Activated T-helper 17 cell treated with anti-CD3 and anti-CD28 coated beads, Interleukin-2, amount 50 U/mL, for 72 hours (primary cell): ENCODE results near the gene DOCK10. TPM values are rescaled to one million over a fixed set of nuclear protein-coding genes. Genes with fewer than 3 reads are reported as not detected.
A peak's percentile ranks its signal among the peaks of the same experiment; 100 is the strongest.

Source experiments
- ATAC-seq: fragments of 150-1000 bp; cut with Tn5 transposase; replicated peaks from 2 replicates; pipeline ENCODE4 v1.10.0; 2021; ENCODE audit warnings: mild to moderate bottlenecking, moderate library complexity
- H3K27ac Mint-ChIP-seq: one replicate; pipeline ENCODE4 v1.8.0; 2022; ENCODE audit warnings: mixed read lengths
- H3K27me3 Mint-ChIP-seq: one replicate; pipeline ENCODE4 v1.8.0; 2022; ENCODE audit warnings: mixed read lengths
- H3K36me3 Mint-ChIP-seq: one replicate; pipeline ENCODE4 v1.8.0; 2022; ENCODE audit warnings: low read depth, mild to moderate bottlenecking, mixed read lengths
- H3K4me1 Mint-ChIP-seq: one replicate; pipeline ENCODE4 v1.8.0; 2022; ENCODE audit warnings: mixed read lengths
- H3K4me3 Mint-ChIP-seq: one replicate; pipeline ENCODE4 v1.8.0; 2022; ENCODE audit warnings: mild to moderate bottlenecking, mixed read lengths
- H3K9me3 Mint-ChIP-seq: one replicate; pipeline ENCODE4 v1.8.0; 2022; ENCODE audit warnings: mixed read lengths
- total RNA-seq, 2 donors: library from RNA; stranded (reverse); gene quantifications; one replicate each; pipeline ENCODE4 v1.2.3, GENCODE V29; 2022

The DOCK10 gene
- total RNA-seq, 2 donors from 2014 or later: 142 to 227 TPM

- Mint-ChIP-seq H3K9me3 (no peaks in the 10 kb centered on the region), H3K36me3 (peaks cover 93% of the 10 kb centered on the region)
Observed at GRCh38 chr2:224775647-224776046, 266.6 kb downstream of the DOCK10 start.

DNA sequence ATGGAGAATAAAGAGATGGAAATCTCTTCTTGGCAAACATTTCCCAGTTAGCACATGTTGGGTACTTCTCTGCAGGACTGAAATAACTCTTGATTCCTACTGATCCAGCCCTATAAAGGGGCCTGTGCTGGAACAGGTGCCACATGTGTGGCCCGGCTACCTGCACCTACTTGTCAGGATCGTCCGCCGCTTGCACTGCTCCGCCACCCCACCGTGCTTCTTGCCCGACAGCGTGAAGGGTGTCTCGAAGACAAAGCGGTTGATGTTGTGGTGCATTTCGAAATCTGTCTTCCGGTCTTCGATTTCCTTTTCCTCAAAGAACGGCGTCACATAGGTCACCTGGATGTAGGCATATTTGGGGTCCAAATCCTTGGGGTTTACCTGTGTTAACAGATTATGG is 267.5 kb downstream of the DOCK10 start:
- Mint-ChIP-seq H3K36me3 (peaks cover 93% of the 10 kb centered on the region), H3K9me3 (no peaks in the 10 kb centered on the region), H3K27me3 (no peaks in the 10 kb centered on the region), H3K4me1 (no peaks in the 10 kb centered on the region), H3K27ac (no peak overlapping the region), H3K4me3 (no peak overlapping the region)
- ATAC-seq: no peak

More at GRCh38 chr2:224775647-224776046, 266.6 kb downstream of the DOCK10 start:
- Mint-ChIP-seq H3K27ac (no peak overlapping the region), H3K4me1 (no peaks in the 10 kb centered on the region), H3K27me3 (no peaks in the 10 kb centered on the region), H3K4me3 (no peak overlapping the region)
- no peak for ATAC-seq

GRCh38 chr2:224772494-224772893 is 269.8 kb downstream of the DOCK10 start:
- H3K9me3 Mint-ChIP-seq: no peaks in the 10 kb centered on the region
- H3K27ac Mint-ChIP-seq: no peak overlapping the region
- no peak for ATAC-seq
- no peak overlapping the region for H3K4me3 Mint-ChIP-seq
- no peaks in the 10 kb centered on the region for H3K27me3 Mint-ChIP-seq
- H3K4me1 Mint-ChIP-seq: peaks cover 6% of the 10 kb centered on the region
- peaks cover 100% of the 10 kb centered on the region for H3K36me3 Mint-ChIP-seq

DNA sequence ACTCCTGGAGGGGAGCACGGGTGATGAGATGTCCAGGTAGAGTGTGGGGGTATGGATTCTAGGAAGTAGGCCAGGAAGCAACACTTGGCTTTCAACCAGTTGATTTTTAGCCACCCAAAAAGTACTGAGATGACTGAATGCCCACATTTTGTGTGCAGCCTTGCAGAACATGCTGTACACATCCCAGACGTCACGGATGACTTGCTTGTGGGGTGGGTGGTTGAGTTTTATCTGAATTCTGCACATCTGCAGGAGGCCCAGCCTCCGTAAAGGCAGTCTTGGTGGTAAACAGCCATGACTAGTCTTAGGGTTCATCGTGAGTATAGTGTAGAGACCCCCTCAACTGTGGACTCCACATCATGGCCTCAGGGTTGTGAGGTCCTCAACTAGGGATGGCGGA is 272.8 kb downstream of the DOCK10 start:
- Mint-ChIP-seq H3K27me3 (no peaks in the 10 kb centered on the region), H3K9me3 (no peaks in the 10 kb centered on the region), H3K4me3 (no peak overlapping the region), H3K36me3 (peaks cover 100% of the 10 kb centered on the region), H3K27ac (peak overlapping the region; percentile 53), H3K4me1 (peaks cover 6% of the 10 kb centered on the region)
- peak; percentile 69 for ATAC-seq

GRCh38 chr2:224764565-224765236 is 277.6 kb downstream of the DOCK10 start:
- peak overlapping the region; percentile 18 for H3K4me3 Mint-ChIP-seq
- peak overlapping the region; percentile 74 for H3K27ac Mint-ChIP-seq
- peak; percentile 68 for ATAC-seq

GRCh38 chr2:224757934-224758548 is 284.2 kb downstream of the DOCK10 start:
- Mint-ChIP-seq H3K4me3 (no peak overlapping the region), H3K9me3 (peaks cover 13% of the 10 kb centered on the region)

More at GRCh38 chr2:224764565-224765236, 277.6 kb downstream of the DOCK10 start:
- Mint-ChIP-seq H3K4me1 (peaks cover 10% of the 10 kb centered on the region), H3K27me3 (no peaks in the 10 kb centered on the region), H3K36me3 (peaks cover 100% of the 10 kb centered on the region), H3K9me3 (no peaks in the 10 kb centered on the region)

GRCh38 chr2:224753743-224754540 is 288.3 kb downstream of the DOCK10 start:
- peaks cover 4% of the 10 kb centered on the region for H3K4me1 Mint-ChIP-seq
- no peak overlapping the region for H3K4me3 Mint-ChIP-seq
- H3K27ac Mint-ChIP-seq: no peak overlapping the region
- peaks cover 13% of the 10 kb centered on the region for H3K36me3 Mint-ChIP-seq
- no peaks in the 10 kb centered on the region for H3K27me3 Mint-ChIP-seq
- H3K9me3 Mint-ChIP-seq: peaks cover 11% of the 10 kb centered on the region
- no peak for ATAC-seq

More at GRCh38 chr2:224757934-224758548, 284.2 kb downstream of the DOCK10 start:
- H3K27me3 Mint-ChIP-seq: no peaks in the 10 kb centered on the region
- H3K36me3 Mint-ChIP-seq: peaks cover 54% of the 10 kb centered on the region
- H3K4me1 Mint-ChIP-seq: no peaks in the 10 kb centered on the region
- no peak overlapping the region for H3K27ac Mint-ChIP-seq
- no peak for ATAC-seq

GRCh38 chr2:224751996-224752698 is 290.1 kb downstream of the DOCK10 start:
- Mint-ChIP-seq H3K4me3 (no peak overlapping the region), H3K27ac (peak overlapping the region; percentile 65), H3K27me3 (peaks cover 7% of the 10 kb centered on the region), H3K4me1 (peaks cover 4% of the 10 kb centered on the region), H3K9me3 (peaks cover under 1% of the 10 kb centered on the region), H3K36me3 (no peaks in the 10 kb centered on the region)
- ATAC-seq: no peak

GRCh38 chr2:224749136-224749535 is 293.1 kb downstream of the DOCK10 start:
- H3K27me3 Mint-ChIP-seq: peaks cover 9% of the 10 kb centered on the region
- ATAC-seq: no peak
- H3K4me3 Mint-ChIP-seq: no peak overlapping the region
- peaks cover 4% of the 10 kb centered on the region for H3K4me1 Mint-ChIP-seq
- H3K36me3 Mint-ChIP-seq: no peaks in the 10 kb centered on the region
- H3K27ac Mint-ChIP-seq: no peak overlapping the region
- H3K9me3 Mint-ChIP-seq: no peaks in the 10 kb centered on the region

- Mint-ChIP-seq H3K27ac (no peak overlapping the region), H3K4me1 (peaks cover 4% of the 10 kb centered on the region), H3K27me3 (peaks cover 9% of the 10 kb centered on the region), H3K4me3 (no peak overlapping the region), H3K36me3 (no peaks in the 10 kb centered on the region), H3K9me3 (no peaks in the 10 kb centered on the region)
- ATAC-seq: no peak
Observed at GRCh38 chr2:224747765-224748164, 294.5 kb downstream of the DOCK10 start.

- no peak for ATAC-seq
- H3K27ac Mint-ChIP-seq: no peak overlapping the region
- no peak overlapping the region for H3K4me3 Mint-ChIP-seq
- no peaks in the 10 kb centered on the region for H3K4me1 Mint-ChIP-seq
- no peaks in the 10 kb centered on the region for H3K36me3 Mint-ChIP-seq
- H3K27me3 Mint-ChIP-seq: no peaks in the 10 kb centered on the region
- H3K9me3 Mint-ChIP-seq: peaks cover 15% of the 10 kb centered on the region
Observed at GRCh38 chr2:224736227-224736626, 306.0 kb downstream of the DOCK10 start.

- H3K27ac Mint-ChIP-seq: no peak overlapping the region
- no peak overlapping the region for H3K4me3 Mint-ChIP-seq
- H3K27me3 Mint-ChIP-seq: no peaks in the 10 kb centered on the region
- H3K4me1 Mint-ChIP-seq: no peaks in the 10 kb centered on the region
- H3K36me3 Mint-ChIP-seq: no peaks in the 10 kb centered on the region
- ATAC-seq: no peak
- peaks cover 15% of the 10 kb centered on the region for H3K9me3 Mint-ChIP-seq
Observed at GRCh38 chr2:224734949-224735348, 307.3 kb downstream of the DOCK10 start.

GRCh38 chr2:224731665-224732064 is 310.6 kb downstream of the DOCK10 start:
- Mint-ChIP-seq H3K4me3 (no peak overlapping the region), H3K9me3 (peaks cover 6% of the 10 kb centered on the region), H3K27ac (no peak overlapping the region), H3K36me3 (no peaks in the 10 kb centered on the region), H3K27me3 (no peaks in the 10 kb centered on the region), H3K4me1 (no peaks in the 10 kb centered on the region)
- ATAC-seq: no peak

- no peak overlapping the region for H3K4me3 Mint-ChIP-seq
- H3K27ac Mint-ChIP-seq: no peak overlapping the region
- no peaks in the 10 kb centered on the region for H3K4me1 Mint-ChIP-seq
Observed at GRCh38 chr2:224729435-224729834, 312.8 kb downstream of the DOCK10 start.

More at GRCh38 chr2:224729435-224729834, 312.8 kb downstream of the DOCK10 start:
- Mint-ChIP-seq H3K36me3 (no peaks in the 10 kb centered on the region), H3K27me3 (peaks cover 5% of the 10 kb centered on the region), H3K9me3 (no peaks in the 10 kb centered on the region)
- no peak for ATAC-seq
